Gastroesophageal sphincter (tissue), 3 donors: ENCODE measurements around the gene HOMER1.

Experiments
- EP300 ChIP-seq: sonication (generic); formaldehyde crosslinking; IDR thresholded peaks from one replicate; pipeline ENCODE4 v1.6.1; 2017; ENCODE audit warnings: antibody characterized with exemption, mild to moderate bottlenecking
- POLR2A ChIP-seq, 2 donors: fragments of 450-650 bp; IDR thresholded peaks; one replicate each; pipeline ENCODE4 v1.6.1; 2017; ENCODE audit warnings: antibody characterized with exemption in 2 of 2, mild to moderate bottlenecking in 2 of 2, moderate library complexity in 1 of 2
- TF ChIP-seq, protein P1 (sequence below), 4 experiments: fragments of 200-600 bp in 2 of 4; fragments of 450-650 bp in 2 of 4; sonication (generic) in 1 of 4; IDR thresholded peaks; one replicate each; pipeline ENCODE4 v1.5.1; 2017 to 2019; ENCODE audit warnings: antibody characterized with exemption in 4 of 4, mild to moderate bottlenecking in 2 of 4, moderate library complexity in 2 of 4

DNA sequence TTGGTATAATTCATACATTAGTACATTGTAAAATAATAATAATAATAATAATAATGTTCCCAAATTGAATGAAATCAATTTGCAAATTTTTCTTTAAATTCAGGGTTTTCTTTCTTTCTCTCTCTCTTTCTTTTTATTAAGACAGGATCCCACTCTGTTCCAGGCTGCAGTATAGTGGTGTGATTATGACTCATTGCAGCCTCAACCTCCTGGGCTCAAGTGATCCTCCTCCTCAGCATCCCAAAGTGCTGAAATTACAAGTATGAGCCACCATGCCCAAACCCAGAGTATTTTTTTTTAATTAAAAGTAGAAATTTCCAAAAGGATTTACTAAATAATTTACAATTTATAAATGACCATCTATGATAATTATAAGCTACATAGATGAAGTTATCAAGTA, 117.7 kb downstream of the HOMER1 start:
- TF ChIP-seq POLR2A (IDR thresholded peaks at IDR 0.05) = no peak
- TF ChIP-seq, protein P1, sequence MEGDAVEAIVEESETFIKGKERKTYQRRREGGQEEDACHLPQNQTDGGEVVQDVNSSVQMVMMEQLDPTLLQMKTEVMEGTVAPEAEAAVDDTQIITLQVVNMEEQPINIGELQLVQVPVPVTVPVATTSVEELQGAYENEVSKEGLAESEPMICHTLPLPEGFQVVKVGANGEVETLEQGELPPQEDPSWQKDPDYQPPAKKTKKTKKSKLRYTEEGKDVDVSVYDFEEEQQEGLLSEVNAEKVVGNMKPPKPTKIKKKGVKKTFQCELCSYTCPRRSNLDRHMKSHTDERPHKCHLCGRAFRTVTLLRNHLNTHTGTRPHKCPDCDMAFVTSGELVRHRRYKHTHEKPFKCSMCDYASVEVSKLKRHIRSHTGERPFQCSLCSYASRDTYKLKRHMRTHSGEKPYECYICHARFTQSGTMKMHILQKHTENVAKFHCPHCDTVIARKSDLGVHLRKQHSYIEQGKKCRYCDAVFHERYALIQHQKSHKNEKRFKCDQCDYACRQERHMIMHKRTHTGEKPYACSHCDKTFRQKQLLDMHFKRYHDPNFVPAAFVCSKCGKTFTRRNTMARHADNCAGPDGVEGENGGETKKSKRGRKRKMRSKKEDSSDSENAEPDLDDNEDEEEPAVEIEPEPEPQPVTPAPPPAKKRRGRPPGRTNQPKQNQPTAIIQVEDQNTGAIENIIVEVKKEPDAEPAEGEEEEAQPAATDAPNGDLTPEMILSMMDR (IDR thresholded peaks at IDR 0.05) = no peak
- no peak for TF ChIP-seq EP300
